ENCODE results near the gene CPLX1. TPM values are rescaled to one million over a fixed set of nuclear protein-coding genes. Genes with fewer than 3 reads are reported as not detected.

CPLX1 gene
- total RNA-seq, 1 experiment from 2014 or later, result 3.1 TPM

GRCh38 chr4:744212-744841, 81.6 kb downstream of the CPLX1 start:
- H4K20me1 ChIP-seq (ENCODE audit: insufficient read depth, low read depth, low read length), result no peaks in the 10 kb centered on the region
- H3K9me3 ChIP-seq (ENCODE audit: low read length), result no peaks in the 10 kb centered on the region
- no peaks in the 10 kb centered on the region for H3K9me2 ChIP-seq (replicated peaks; ENCODE audit: insufficient read depth, low read length)
- no peak for DNase-seq
- no peaks in the 10 kb centered on the region for H3K27me3 ChIP-seq (ENCODE audit: low read length)
- no peak overlapping the region for H3K4me2 ChIP-seq (ENCODE audit: low read depth, low read length, poor library complexity, severe bottlenecking)
- no peak overlapping the region for H2AFZ ChIP-seq (ENCODE audit: low read length)
- peaks cover 4% of the 10 kb centered on the region; the same call in 1 of the 2 replicates for H3K79me2 ChIP-seq (ENCODE audit: low read length)
- no peaks in the 10 kb centered on the region for H3K4me1 ChIP-seq (ENCODE audit: low read length)
- no peak overlapping the region for H3K9ac ChIP-seq (ENCODE audit: low read length)
- peaks cover 3% of the 10 kb centered on the region; the same call in 1 of the 2 replicates for H3K36me3 ChIP-seq (ENCODE audit: insufficient read depth, low read length)
- no peak overlapping the region for H3K27ac ChIP-seq (ENCODE audit: low read length)
- no peak overlapping the region for H3K4me3 ChIP-seq (ENCODE audit: low read length)

- no peak overlapping the region for H3K4me2 ChIP-seq (ENCODE audit: low read depth, low read length, poor library complexity, severe bottlenecking)
- no peaks in the 10 kb centered on the region for H3K4me1 ChIP-seq (ENCODE audit: low read length)
- no peak for DNase-seq
- no peaks in the 10 kb centered on the region for H3K9me3 ChIP-seq (ENCODE audit: low read length)
- H4K20me1 ChIP-seq (ENCODE audit: insufficient read depth, low read depth, low read length), result no peaks in the 10 kb centered on the region
- no peak overlapping the region for H2AFZ ChIP-seq (ENCODE audit: low read length)
- H3K79me2 ChIP-seq (ENCODE audit: low read length), result peaks cover 3% of the 10 kb centered on the region; the same call in 1 of the 2 replicates
- H3K9me2 ChIP-seq (replicated peaks; ENCODE audit: insufficient read depth, low read length), result no peaks in the 10 kb centered on the region
- H3K36me3 ChIP-seq (ENCODE audit: insufficient read depth, low read length), result peaks cover 3% of the 10 kb centered on the region; the same call in 1 of the 2 replicates
- no peaks in the 10 kb centered on the region for H3K27me3 ChIP-seq (ENCODE audit: low read length)
- H3K9ac ChIP-seq (ENCODE audit: low read length), result no peak overlapping the region
- H3K4me3 ChIP-seq (ENCODE audit: low read length), result no peak overlapping the region
- H3K27ac ChIP-seq (ENCODE audit: low read length), result no peak overlapping the region
Measured at GRCh38 chr4:743463-744211, 82.3 kb downstream of the CPLX1 start.

GRCh38 chr4:742742-743311, 83.1 kb downstream of the CPLX1 start:
- H3K27ac ChIP-seq (ENCODE audit: low read length), result no peak overlapping the region
- no peaks in the 10 kb centered on the region for H4K20me1 ChIP-seq (ENCODE audit: insufficient read depth, low read depth, low read length)
- H3K9me3 ChIP-seq (ENCODE audit: low read length), result no peaks in the 10 kb centered on the region
- H3K4me2 ChIP-seq (ENCODE audit: low read depth, low read length, poor library complexity, severe bottlenecking), result no peak overlapping the region
- no peaks in the 10 kb centered on the region for H3K4me1 ChIP-seq (ENCODE audit: low read length)
- no peak overlapping the region for H2AFZ ChIP-seq (ENCODE audit: low read length)
- no peaks in the 10 kb centered on the region for H3K27me3 ChIP-seq (ENCODE audit: low read length)
- H3K4me3 ChIP-seq (ENCODE audit: low read length), result no peak overlapping the region
- H3K79me2 ChIP-seq (ENCODE audit: low read length), result no peaks in the 10 kb centered on the region
- peak; percentile 92 for DNase-seq
- no peaks in the 10 kb centered on the region for H3K9me2 ChIP-seq (replicated peaks; ENCODE audit: insufficient read depth, low read length)
- H3K36me3 ChIP-seq (ENCODE audit: insufficient read depth, low read length), result no peaks in the 10 kb centered on the region
- no peak overlapping the region for H3K9ac ChIP-seq (ENCODE audit: low read length)

GRCh38 chr4:742096-742741, 83.7 kb downstream of the CPLX1 start:
- Histone ChIP-seq H4K20me1 (ENCODE audit: insufficient read depth, low read depth, low read length) (no peaks in the 10 kb centered on the region), H3K36me3 (ENCODE audit: insufficient read depth, low read length) (no peaks in the 10 kb centered on the region), H3K4me2 (ENCODE audit: low read depth, low read length, poor library complexity, severe bottlenecking) (no peak overlapping the region), H3K9me2 (replicated peaks; ENCODE audit: insufficient read depth, low read length) (no peaks in the 10 kb centered on the region), H3K4me1 (ENCODE audit: low read length) (no peaks in the 10 kb centered on the region), H3K27ac (ENCODE audit: low read length) (no peak overlapping the region), H3K4me3 (ENCODE audit: low read length) (no peak overlapping the region), H3K9ac (ENCODE audit: low read length) (no peak overlapping the region), H3K27me3 (ENCODE audit: low read length) (no peaks in the 10 kb centered on the region), H3K79me2 (ENCODE audit: low read length) (no peaks in the 10 kb centered on the region), H3K9me3 (ENCODE audit: low read length) (no peaks in the 10 kb centered on the region), H2AFZ (ENCODE audit: low read length) (no peak overlapping the region)
- DNase-seq, result no peak

- H3K27me3 ChIP-seq (ENCODE audit: low read length), result no peaks in the 10 kb centered on the region
- H3K9me3 ChIP-seq (ENCODE audit: low read length), result no peaks in the 10 kb centered on the region
- H3K27ac ChIP-seq (ENCODE audit: low read length), result no peak overlapping the region
- no peak overlapping the region for H3K4me2 ChIP-seq (ENCODE audit: low read depth, low read length, poor library complexity, severe bottlenecking)
- H3K79me2 ChIP-seq (ENCODE audit: low read length), result no peaks in the 10 kb centered on the region
- H2AFZ ChIP-seq (ENCODE audit: low read length), result no peak overlapping the region
- no peaks in the 10 kb centered on the region for H3K9me2 ChIP-seq (replicated peaks; ENCODE audit: insufficient read depth, low read length)
- DNase-seq, result no peak
- no peak overlapping the region for H3K9ac ChIP-seq (ENCODE audit: low read length)
- H3K4me3 ChIP-seq (ENCODE audit: low read length), result no peak overlapping the region
- no peaks in the 10 kb centered on the region for H3K36me3 ChIP-seq (ENCODE audit: insufficient read depth, low read length)
- no peaks in the 10 kb centered on the region for H3K4me1 ChIP-seq (ENCODE audit: low read length)
- H4K20me1 ChIP-seq (ENCODE audit: insufficient read depth, low read depth, low read length), result no peaks in the 10 kb centered on the region
Measured at GRCh38 chr4:740656-741282, 85.2 kb downstream of the CPLX1 start.

GRCh38 chr4:740011-740410, 85.9 kb downstream of the CPLX1 start:
- Histone ChIP-seq H3K27ac (ENCODE audit: low read length) (no peak overlapping the region), H3K9me3 (ENCODE audit: low read length) (no peaks in the 10 kb centered on the region), H4K20me1 (ENCODE audit: insufficient read depth, low read depth, low read length) (no peaks in the 10 kb centered on the region), H3K79me2 (ENCODE audit: low read length) (no peaks in the 10 kb centered on the region), H3K9me2 (replicated peaks; ENCODE audit: insufficient read depth, low read length) (no peaks in the 10 kb centered on the region), H3K36me3 (ENCODE audit: insufficient read depth, low read length) (no peaks in the 10 kb centered on the region), H3K27me3 (ENCODE audit: low read length) (no peaks in the 10 kb centered on the region), H3K4me2 (ENCODE audit: low read depth, low read length, poor library complexity, severe bottlenecking) (no peak overlapping the region), H3K4me3 (ENCODE audit: low read length) (no peak overlapping the region), H3K4me1 (ENCODE audit: low read length) (no peaks in the 10 kb centered on the region), H2AFZ (ENCODE audit: low read length) (no peak overlapping the region), H3K9ac (ENCODE audit: low read length) (no peak overlapping the region)
- DNase-seq, result no peak

GRCh38 chr4:739569-739968, 86.4 kb downstream of the CPLX1 start:
- H3K9me3 ChIP-seq (ENCODE audit: low read length), result no peaks in the 10 kb centered on the region
- H3K27ac ChIP-seq (ENCODE audit: low read length), result no peak overlapping the region
- H4K20me1 ChIP-seq (ENCODE audit: insufficient read depth, low read depth, low read length), result no peaks in the 10 kb centered on the region
- no peak overlapping the region for H2AFZ ChIP-seq (ENCODE audit: low read length)
- H3K9ac ChIP-seq (ENCODE audit: low read length), result no peak overlapping the region
- H3K79me2 ChIP-seq (ENCODE audit: low read length), result no peaks in the 10 kb centered on the region
- no peak for DNase-seq
- H3K9me2 ChIP-seq (replicated peaks; ENCODE audit: insufficient read depth, low read length), result no peaks in the 10 kb centered on the region
- no peaks in the 10 kb centered on the region; the same call in 1 of the 2 replicates for H3K36me3 ChIP-seq (ENCODE audit: insufficient read depth, low read length)
- no peak overlapping the region for H3K4me2 ChIP-seq (ENCODE audit: low read depth, low read length, poor library complexity, severe bottlenecking)
- H3K27me3 ChIP-seq (ENCODE audit: low read length), result no peaks in the 10 kb centered on the region
- no peak overlapping the region for H3K4me3 ChIP-seq (ENCODE audit: low read length)
- no peaks in the 10 kb centered on the region for H3K4me1 ChIP-seq (ENCODE audit: low read length)
